Activated naive CD8-positive, alpha-beta T cell (primary cell): ENCODE results near the gene MINDY3.
"Not testable (repeated sequence)": the region's sequence is repeated elsewhere in the genome, so short reads cannot be mapped to it uniquely, and the experiment has no call there.

Experiments
- H3K27ac Mint-ChIP-seq: one replicate; pipeline ENCODE4 v1.8.0; 2021; ENCODE audit warnings: mixed read lengths
- H3K27me3 Mint-ChIP-seq: one replicate; pipeline ENCODE4 v1.8.0; 2021; ENCODE audit warnings: mixed read lengths
- H3K36me3 Mint-ChIP-seq: one replicate; pipeline ENCODE4 v1.8.0; 2021; ENCODE audit warnings: mixed read lengths
- H3K4me1 Mint-ChIP-seq: one replicate; pipeline ENCODE4 v1.8.0; 2021; ENCODE audit warnings: low read depth, mixed read lengths
- H3K4me3 Mint-ChIP-seq: one replicate; pipeline ENCODE4 v1.8.0; 2021; ENCODE audit warnings: mild to moderate bottlenecking, mixed read lengths
- H3K9me3 Mint-ChIP-seq: one replicate; pipeline ENCODE4 v1.8.0; 2021; ENCODE audit warnings: low read depth, mixed read lengths

Gene MINDY3

DNA sequence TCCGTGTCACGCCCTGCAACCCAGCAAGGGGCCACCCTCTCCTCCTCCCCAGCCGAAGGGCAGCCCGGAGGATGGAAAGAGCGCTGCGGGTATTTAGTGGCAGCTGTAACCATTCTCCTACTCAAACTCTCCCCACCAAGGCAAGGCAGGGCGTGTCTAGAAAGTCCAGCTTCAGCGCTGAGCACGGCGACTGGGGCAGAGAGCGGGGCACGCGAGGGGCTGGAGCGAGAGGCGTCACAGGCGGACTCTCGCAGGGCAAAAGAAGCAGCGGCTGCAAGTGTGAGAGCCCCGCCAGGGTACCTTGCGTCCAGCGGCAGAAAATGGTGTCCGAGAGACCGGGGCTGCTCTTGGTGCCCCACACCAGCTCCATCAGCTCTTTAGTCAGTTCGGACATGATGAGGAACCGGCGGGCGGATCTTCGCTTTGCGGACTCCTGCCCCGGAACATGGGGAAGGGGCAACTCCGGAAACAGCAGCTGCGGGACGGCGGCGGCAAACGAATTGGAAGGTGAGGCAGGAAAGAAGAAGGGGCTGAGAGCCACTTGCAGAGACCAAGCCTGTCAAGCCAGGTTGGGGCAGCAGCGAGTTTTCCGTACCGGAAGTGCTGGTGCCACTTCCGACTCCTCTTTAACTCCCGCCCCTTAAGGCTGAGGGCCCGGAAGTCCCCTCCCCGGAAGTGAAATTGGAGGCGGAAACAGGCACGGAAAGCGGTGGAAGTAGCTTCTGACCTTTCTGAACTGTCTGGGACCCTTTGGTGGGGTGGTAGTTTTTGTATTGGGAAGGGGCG is at the start of gene MINDY3:
TSS of gene MINDY3 (minus strand) at position 602 of the 786 bp plus-strand sequence. CDS start at position 394, 208 bp downstream.
- peaks cover 12% of the 10 kb centered on the region for H3K27me3 Mint-ChIP-seq
- H3K27ac Mint-ChIP-seq = peak within 1 kb of the TSS; percentile 92
- peaks cover 50% of the 10 kb centered on the region for H3K4me1 Mint-ChIP-seq
- H3K9me3 Mint-ChIP-seq = no peaks in the 10 kb centered on the region
- peak within 1 kb of the TSS; percentile 99 for H3K4me3 Mint-ChIP-seq
- H3K36me3 Mint-ChIP-seq = peaks cover 7% of the 10 kb centered on the region

DNA sequence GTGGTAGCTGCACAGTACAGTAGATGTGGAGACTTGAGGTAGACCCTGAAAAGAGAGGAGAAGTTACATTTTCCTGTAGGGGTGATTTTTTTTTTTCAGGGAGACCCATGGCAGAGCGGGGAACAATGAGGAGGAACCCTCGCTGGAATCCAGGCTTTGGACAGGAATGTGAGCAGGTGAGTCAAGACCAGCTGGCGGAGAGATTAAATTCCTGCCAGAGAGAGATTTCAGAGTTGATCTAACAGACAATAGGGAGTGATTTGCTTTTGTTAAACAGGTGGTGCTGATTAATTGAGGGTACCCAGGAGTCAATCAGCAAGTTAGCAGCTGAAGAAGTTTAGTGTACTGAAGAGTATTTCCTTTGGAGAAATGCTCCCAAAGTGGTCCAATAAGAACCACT is 41.6 kb upstream of the MINDY3 start:
- Mint-ChIP-seq H3K36me3 (no peaks in the 10 kb centered on the region), H3K9me3 (no peaks in the 10 kb centered on the region), H3K27ac (no peak overlapping the region), H3K27me3 (peaks cover 22% of the 10 kb centered on the region), H3K4me1 (no peaks in the 10 kb centered on the region), H3K4me3 (no peak overlapping the region)

DNA sequence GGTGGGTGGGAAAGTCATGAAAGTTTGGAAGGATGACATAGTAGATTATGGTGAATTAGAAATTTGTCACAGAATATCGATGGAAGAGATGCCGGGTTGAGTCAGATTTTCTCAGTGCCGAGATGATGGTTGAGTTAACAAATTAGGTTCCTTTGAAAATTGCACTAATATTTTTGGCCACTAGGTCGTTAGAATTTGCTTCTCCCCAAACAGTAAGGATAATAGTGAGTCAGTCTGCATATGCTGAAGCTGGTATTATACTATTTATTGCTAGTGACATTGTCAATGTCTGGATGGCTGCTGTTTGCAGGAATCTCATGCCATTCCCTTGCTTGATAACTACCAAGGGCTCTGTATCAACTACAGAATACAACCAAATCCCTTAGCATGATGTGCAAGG is 37.7 kb upstream of the MINDY3 start:
- no peaks in the 10 kb centered on the region for H3K9me3 Mint-ChIP-seq
- no peak overlapping the region for H3K27ac Mint-ChIP-seq
- peaks cover 35% of the 10 kb centered on the region for H3K27me3 Mint-ChIP-seq
- H3K4me3 Mint-ChIP-seq = no peak overlapping the region
- no peaks in the 10 kb centered on the region for H3K36me3 Mint-ChIP-seq
- no peaks in the 10 kb centered on the region for H3K4me1 Mint-ChIP-seq

DNA sequence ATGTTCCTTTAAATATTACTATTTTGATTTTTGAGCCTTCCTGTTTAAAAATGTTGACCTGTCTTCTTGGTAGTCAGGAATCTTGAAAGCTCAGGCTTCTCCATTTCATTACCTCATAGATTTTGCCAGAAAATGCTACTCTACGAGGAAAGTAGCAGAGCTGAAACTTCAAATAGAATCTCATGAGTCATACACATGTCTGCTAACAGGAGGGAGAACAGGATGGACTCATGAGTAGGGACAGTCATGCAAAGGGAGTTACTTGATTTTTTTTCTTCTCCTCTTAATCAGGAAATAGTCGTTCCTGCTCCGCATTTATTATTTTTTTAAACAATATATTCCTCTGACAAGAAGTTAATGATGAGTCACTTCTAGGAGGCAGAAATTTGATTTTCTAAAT is 37.0 kb upstream of the MINDY3 start:
- Mint-ChIP-seq H3K4me1 (no peaks in the 10 kb centered on the region), H3K9me3 (no peaks in the 10 kb centered on the region), H3K27ac (no peak overlapping the region), H3K4me3 (no peak overlapping the region), H3K27me3 (peaks cover 40% of the 10 kb centered on the region), H3K36me3 (no peaks in the 10 kb centered on the region)

DNA sequence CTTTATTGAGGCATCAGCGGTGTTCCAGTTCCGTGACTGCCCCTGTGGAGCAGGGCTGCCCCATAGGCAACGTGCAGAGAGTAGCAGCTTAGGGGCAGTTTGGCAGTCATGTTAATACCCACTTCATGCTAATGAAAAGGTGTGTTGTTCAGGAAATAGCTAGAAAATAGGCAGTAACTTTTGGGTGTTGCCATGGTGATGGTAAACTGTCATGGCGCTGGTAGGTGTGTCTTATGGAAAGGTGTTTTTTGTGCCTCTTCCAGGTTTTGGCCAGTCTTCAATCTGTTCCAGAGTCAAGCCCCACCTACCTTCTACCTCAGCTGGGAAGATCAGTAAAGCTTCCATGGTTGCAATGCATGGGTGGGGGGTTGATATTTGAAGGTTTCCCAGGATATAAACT is 36.3 kb upstream of the MINDY3 start:
- peaks cover 38% of the 10 kb centered on the region for H3K27me3 Mint-ChIP-seq
- no peaks in the 10 kb centered on the region for H3K4me1 Mint-ChIP-seq
- no peak overlapping the region for H3K4me3 Mint-ChIP-seq
- H3K27ac Mint-ChIP-seq = no peak overlapping the region
- H3K36me3 Mint-ChIP-seq = no peaks in the 10 kb centered on the region
- no peaks in the 10 kb centered on the region for H3K9me3 Mint-ChIP-seq

DNA sequence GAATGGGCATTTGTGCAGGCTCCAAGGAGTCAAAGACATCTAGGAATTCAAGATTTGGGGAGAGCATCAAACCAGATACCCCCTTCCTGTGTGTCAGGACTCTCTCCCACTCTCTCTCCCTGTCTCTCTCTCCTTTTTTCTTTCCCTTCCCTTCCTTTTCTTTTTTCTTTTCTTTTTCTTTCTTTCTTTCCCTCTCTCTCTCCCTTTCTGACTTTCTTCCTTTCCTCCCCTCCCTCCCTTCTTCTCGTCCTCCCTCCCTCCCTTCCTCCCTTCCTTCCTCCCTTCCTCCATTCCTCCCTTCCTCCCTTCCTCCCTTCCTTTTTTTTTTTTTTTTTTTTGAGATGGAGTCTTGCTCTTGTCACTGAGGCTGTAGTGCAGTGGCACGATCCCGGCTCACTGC is 24.1 kb upstream of the MINDY3 start:
- H3K36me3 Mint-ChIP-seq = no peaks in the 10 kb centered on the region
- no peaks in the 10 kb centered on the region for H3K4me1 Mint-ChIP-seq
- H3K27ac Mint-ChIP-seq = no peak overlapping the region
- peaks cover 19% of the 10 kb centered on the region for H3K27me3 Mint-ChIP-seq
- H3K9me3 Mint-ChIP-seq = no peaks in the 10 kb centered on the region
- no peak overlapping the region for H3K4me3 Mint-ChIP-seq

DNA sequence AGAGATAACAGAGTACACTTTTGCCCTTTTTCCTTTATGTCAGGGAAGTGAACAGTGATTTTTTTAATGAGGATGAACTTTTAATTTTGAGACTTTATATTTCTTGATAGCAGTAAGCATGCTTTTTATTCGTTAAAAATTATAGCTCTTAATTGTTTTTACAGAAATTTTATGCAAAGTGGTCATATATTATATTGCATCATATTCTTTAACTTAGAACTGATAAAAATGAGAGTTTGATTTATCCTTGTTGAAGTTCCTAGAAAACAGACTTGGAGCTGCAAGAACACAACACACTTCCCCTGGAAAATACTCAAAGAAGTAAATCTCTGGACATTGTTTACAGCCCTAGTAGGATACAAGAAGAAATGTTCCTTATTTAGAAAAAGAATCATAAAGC is 21.2 kb upstream of the MINDY3 start:
- H3K27ac Mint-ChIP-seq = no peak overlapping the region
- H3K4me3 Mint-ChIP-seq = no peak overlapping the region
- H3K27me3 Mint-ChIP-seq = peaks cover 21% of the 10 kb centered on the region
- H3K36me3 Mint-ChIP-seq = no peaks in the 10 kb centered on the region
- no peaks in the 10 kb centered on the region for H3K9me3 Mint-ChIP-seq
- H3K4me1 Mint-ChIP-seq = no peaks in the 10 kb centered on the region

DNA sequence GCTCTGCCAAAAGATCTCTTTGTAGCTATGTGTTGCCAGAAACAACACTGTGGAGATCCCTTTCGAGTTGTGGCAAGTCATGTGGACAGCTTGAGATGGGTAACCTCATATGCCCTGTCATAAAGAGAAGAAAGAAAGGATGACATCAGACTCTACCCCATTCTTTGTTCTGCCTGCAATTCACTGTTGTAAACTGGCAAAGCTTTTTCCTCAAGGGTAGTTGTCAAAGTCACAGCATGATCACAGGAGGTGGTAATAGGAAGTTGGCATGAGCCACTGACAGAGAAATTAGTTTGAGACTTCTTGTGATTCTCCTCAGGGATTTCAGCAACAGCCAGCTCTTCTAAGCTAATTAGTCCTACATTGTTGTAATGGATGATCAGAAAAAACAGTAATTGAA is 19.4 kb upstream of the MINDY3 start:
- Mint-ChIP-seq H3K4me1 (no peaks in the 10 kb centered on the region), H3K27ac (no peak overlapping the region), H3K27me3 (peaks cover 29% of the 10 kb centered on the region), H3K9me3 (no peaks in the 10 kb centered on the region), H3K4me3 (no peak overlapping the region), H3K36me3 (no peaks in the 10 kb centered on the region)

DNA sequence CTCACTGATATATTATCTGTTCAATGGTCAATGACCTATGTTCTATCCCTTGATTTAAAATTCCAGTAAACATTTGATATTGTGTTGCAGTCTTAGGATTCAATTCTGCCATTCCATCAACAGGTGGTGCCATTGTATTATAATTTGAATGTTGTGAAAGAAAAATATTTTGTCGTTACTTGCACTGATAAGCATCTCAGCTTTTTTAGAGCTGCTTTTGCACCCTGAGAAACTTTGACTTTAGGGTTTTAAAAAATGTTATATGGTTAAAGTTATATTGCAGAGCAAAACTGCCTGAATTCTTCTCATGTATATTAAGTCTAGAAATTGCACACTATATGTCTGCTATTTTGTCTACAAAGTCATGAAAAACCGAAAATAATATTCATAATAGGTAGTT is 18.8 kb upstream of the MINDY3 start:
- peaks cover 32% of the 10 kb centered on the region for H3K27me3 Mint-ChIP-seq

DNA sequence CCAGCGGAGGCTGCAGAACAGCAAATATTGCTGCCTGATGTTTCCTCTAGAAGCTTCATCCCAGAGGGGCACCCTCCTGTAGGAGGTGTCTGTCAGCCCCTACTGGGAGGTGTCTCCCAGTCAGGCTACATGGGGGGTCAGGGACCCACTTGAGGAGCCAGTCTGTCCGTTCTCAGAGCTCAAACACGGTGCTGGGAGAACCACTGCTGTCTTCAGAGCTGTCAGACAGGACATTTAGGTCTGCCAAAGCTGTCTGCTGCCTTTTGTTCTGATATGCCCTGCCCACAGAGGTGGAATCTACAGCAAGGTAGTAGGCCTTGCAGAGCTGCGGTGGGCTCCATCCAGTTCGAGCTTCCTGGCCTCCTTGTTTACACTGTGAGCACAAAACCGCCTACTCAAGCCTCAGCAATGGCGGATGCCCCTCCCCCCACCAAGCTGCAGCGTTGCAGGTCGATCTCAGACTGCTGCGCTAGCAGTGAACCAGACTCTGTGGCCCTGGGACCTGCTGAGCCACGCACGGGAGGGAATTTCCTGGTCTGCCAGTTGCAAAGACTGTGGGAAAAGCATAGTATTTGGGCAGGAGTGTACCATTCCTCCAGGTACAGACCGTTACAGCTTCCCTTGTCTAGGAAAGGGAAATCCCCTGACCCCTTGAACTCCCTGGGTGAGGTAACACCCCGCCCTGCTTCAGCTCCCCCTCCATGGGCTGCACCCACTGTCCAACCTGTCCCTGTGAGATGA is 17.7 kb upstream of the MINDY3 start:
- H3K9me3 Mint-ChIP-seq = no peaks in the 10 kb centered on the region
- H3K36me3 Mint-ChIP-seq = peaks cover 1% of the 10 kb centered on the region
- peaks cover 41% of the 10 kb centered on the region for H3K27me3 Mint-ChIP-seq
- no peaks in the 10 kb centered on the region for H3K4me1 Mint-ChIP-seq
- no peak overlapping the region for H3K27ac Mint-ChIP-seq
- no peak overlapping the region for H3K4me3 Mint-ChIP-seq

More for the DNA sequence above, 18.8 kb upstream of the MINDY3 start:
- no peaks in the 10 kb centered on the region for H3K36me3 Mint-ChIP-seq
- H3K4me1 Mint-ChIP-seq = no peaks in the 10 kb centered on the region
- no peak overlapping the region for H3K4me3 Mint-ChIP-seq
- no peaks in the 10 kb centered on the region for H3K9me3 Mint-ChIP-seq
- H3K27ac Mint-ChIP-seq = no peak overlapping the region

DNA sequence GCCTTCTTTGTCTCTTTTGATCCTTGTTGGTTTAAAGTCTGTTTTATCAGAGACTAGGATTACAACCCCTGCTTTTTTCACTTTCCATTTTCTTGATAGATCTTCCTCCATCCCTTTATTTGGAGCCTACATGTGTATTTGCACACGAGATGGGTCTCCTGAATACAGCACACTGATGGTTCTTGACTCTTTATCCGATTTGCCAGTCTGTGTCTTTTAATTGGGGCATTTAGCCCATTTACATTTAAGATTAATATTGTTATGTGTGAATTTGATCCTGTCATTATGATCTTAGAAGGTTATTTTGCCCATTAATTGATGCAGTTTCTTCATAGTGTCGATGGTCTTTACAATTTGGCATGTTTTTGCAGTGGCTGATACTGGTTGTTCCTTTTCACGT is 16.0 kb upstream of the MINDY3 start:
- not testable (repeated sequence) for H3K36me3 Mint-ChIP-seq, H3K4me1 Mint-ChIP-seq, H3K27ac Mint-ChIP-seq, H3K4me3 Mint-ChIP-seq, H3K9me3 Mint-ChIP-seq
- H3K27me3 Mint-ChIP-seq = peaks cover 39% of the 10 kb centered on the region

DNA sequence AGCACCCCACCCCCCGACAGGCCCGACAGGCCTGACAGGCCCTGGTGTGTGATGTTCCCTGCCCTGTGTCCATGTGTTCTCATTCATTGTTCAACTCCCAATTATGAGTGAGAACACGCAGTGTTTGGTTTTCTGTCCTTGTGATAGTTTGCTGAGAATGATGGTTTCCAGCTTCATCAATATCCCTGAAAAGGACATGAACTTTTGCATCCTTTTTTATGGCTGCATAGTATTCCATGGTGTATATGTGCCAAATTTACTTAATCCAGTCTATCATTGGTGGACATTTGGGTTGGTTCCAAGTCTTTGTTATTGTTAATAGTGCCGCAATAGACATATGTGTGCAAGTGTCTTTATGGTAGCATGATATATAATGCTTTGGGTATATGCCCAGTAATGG is 12.3 kb upstream of the MINDY3 start:
- not testable (repeated sequence) for H3K4me3 Mint-ChIP-seq, H3K36me3 Mint-ChIP-seq, H3K27ac Mint-ChIP-seq, H3K4me1 Mint-ChIP-seq, H3K9me3 Mint-ChIP-seq
- H3K27me3 Mint-ChIP-seq = peaks cover 42% of the 10 kb centered on the region

DNA sequence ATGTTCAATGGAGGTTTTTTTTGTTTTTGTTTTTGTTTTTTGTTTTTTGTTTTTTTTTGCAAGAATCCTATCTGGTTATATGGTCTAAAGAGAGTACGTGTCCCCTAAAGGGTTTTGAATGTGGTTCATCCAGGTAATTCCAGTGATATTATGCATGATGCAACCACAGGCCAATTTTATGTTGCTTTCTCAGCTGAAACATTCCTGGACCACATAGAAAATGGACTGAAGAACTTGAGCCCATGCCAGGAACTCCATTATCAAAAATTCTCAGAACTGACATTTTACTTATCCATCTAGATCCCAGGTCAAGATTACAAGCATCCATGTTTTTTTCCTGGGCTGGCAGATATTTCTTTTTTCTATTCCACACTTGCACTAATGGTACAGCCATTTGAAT is 11.5 kb upstream of the MINDY3 start:
- Mint-ChIP-seq H3K27ac (no peak overlapping the region), H3K4me1 (no peaks in the 10 kb centered on the region), H3K36me3 (peaks cover 2% of the 10 kb centered on the region), H3K4me3 (no peak overlapping the region), H3K27me3 (peaks cover 45% of the 10 kb centered on the region), H3K9me3 (no peaks in the 10 kb centered on the region)

DNA sequence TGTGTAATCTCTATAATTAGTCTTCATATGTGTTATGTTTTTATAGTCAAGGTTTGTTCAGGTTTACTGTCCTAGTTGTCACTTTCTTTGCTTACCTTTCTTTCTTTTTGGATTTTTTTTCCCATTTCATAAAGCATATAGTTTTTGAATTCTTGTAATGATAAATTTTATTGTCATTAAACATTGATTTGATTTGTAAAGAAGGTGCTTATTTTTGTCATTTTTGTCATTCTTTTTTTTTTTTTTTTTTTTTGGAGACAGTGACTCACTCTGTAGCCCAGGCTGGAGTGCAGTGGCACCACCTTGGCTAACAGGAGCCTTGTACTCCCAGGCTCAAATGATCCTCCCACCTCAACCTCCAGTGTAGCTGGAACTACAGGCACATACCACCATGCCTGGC is 9.6 kb upstream of the MINDY3 start:
- Mint-ChIP-seq H3K4me3 (no peak overlapping the region), H3K27me3 (peaks cover 50% of the 10 kb centered on the region), H3K4me1 (no peaks in the 10 kb centered on the region), H3K36me3 (peaks cover 6% of the 10 kb centered on the region), H3K9me3 (no peaks in the 10 kb centered on the region), H3K27ac (no peak overlapping the region)

DNA sequence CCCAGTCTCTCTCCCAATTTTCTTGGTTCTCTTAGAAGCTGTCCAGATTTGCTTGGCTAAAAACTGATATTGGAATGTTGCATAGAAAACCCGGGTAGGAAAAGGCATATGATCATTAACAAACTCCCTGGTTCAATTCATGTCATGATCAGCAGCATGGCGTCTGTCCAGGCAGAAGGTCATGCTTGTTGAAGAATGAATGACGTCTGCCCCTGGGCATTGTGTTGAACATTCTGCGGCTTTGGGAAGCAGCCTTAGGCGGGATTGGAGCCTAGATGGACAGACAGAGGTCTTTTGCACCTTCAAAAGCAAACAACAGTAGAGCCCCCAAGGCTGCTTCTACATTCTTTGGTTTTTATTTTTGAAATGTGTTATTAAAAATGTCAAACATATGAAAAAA is 7.7 kb upstream of the MINDY3 start:
- no peak overlapping the region for H3K27ac Mint-ChIP-seq
- H3K27me3 Mint-ChIP-seq = peaks cover 50% of the 10 kb centered on the region
- no peaks in the 10 kb centered on the region for H3K9me3 Mint-ChIP-seq
- no peaks in the 10 kb centered on the region for H3K4me1 Mint-ChIP-seq
- no peak overlapping the region for H3K4me3 Mint-ChIP-seq
- H3K36me3 Mint-ChIP-seq = peaks cover 4% of the 10 kb centered on the region

DNA sequence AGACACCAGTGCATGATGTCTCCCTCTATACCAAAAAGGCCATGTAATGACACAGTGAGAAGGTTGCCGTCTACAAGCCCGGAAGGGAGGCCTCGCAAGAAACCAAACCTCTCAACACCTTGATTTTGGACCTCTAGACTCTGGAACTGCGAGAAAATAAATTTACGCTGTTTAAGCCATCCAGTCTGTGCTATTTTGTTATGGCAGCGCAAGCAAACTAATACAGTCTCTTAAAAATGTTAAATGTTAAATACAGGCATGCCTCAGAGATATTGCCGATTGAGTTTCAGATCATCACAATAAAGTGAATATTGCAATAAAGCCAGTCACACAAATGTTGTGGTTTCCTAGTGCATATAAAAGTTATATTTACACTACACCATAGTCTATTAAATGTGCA is 5.0 kb upstream of the MINDY3 start:
- peaks cover 7% of the 10 kb centered on the region for H3K4me1 Mint-ChIP-seq
- no peak overlapping the region for H3K4me3 Mint-ChIP-seq
- no peak overlapping the region for H3K27ac Mint-ChIP-seq
- peaks cover 40% of the 10 kb centered on the region for H3K27me3 Mint-ChIP-seq
- no peaks in the 10 kb centered on the region for H3K9me3 Mint-ChIP-seq
- peaks cover 4% of the 10 kb centered on the region for H3K36me3 Mint-ChIP-seq
